NCI-H2227 (cell line): ENCODE measurements around the gene DNAH11.
"Not testable (repeated sequence)": the region's sequence is repeated elsewhere in the genome, so short reads cannot be mapped to it uniquely, and the experiment has no call there.

ENCODE experiments used
- DNase-seq: peaks from one replicate; lab custom pipeline; 2025; ENCODE audit not compliant: unreplicated experiment; lab: John Stamatoyannopoulos, UW

The DNAH11 gene

GRCh38 chr7:21883069-21883468 is 340.2 kb downstream of the DNAH11 start:
- no peak for DNase-seq

DNA sequence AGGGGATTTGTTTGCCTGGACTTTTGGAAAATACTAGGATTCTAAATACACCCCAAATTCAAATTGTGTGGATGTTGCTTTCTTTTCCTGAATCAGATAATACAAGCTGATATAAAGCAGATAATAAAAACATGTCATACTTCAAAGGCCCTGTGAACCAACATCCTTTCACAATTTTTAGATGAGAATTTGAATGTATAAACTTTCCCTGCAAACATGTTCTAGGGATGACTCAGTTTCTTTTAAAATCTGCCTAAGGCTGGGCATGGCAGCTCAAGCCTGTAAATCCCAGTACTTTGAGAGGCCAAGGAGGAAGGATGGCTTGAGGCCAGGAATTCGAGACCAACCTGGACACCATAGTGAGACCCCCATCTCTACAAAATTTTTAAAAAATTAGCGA is 340.7 kb downstream of the DNAH11 start:
- DNase-seq, result not testable (repeated sequence)

DNA sequence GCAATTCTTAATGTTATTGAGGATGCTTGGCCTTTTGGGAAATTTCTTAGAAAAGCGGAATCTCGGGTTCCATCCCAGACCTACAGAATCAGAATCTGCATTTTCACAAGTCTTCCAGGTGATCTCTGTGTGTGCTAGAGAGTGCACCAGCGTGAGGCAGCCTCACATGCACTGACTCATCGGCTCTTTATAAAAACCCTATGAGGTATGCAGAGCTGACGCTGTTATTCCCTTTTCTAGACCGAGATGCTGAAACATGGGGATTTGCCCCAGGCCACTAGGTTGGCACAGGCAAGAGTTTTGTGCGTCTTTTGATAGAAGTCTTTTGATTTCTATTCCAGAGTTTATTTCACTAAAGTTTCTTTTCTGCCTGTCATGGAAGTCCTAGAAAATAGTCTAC is 341.7 kb downstream of the DNAH11 start:
- no peak for DNase-seq

DNA sequence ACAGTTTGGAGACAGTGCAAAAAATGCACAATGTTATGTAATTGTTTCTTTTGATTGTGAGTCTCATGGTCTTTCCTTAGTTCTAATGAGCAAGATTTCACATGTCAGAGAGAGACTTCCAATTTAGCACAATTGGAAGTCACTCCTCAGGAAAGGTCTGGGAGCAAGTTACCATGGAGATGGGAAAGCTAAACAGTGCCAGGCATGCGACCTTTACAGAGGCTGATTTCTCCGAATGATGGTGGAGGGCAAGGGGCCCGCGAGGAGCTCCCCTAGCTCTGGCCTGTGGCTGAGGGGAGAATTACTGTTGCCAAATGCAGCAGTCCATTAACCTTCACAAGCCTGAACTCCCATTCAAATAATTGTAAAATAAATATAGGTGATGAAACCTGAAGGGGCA is 343.6 kb downstream of the DNAH11 start:
- peak; percentile 76 for DNase-seq

DNA sequence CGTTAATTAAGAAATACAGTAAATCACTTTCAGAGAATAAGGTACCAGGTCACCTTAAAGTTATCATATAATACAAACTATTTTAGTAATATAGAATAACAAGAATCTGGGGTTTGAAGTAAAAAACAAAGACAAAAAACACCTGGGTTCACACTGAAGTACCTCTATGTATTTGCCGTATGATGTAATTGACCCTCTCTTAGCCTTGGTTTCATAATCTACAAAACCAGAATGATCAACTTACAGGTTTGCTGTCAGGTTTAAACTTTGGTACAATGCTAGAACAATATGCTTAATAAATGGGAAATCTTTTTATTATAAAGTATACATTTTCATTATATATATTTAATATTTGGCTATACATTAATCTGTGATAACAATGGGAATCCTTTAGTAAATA is 344.5 kb downstream of the DNAH11 start:
- no peak for DNase-seq

DNA sequence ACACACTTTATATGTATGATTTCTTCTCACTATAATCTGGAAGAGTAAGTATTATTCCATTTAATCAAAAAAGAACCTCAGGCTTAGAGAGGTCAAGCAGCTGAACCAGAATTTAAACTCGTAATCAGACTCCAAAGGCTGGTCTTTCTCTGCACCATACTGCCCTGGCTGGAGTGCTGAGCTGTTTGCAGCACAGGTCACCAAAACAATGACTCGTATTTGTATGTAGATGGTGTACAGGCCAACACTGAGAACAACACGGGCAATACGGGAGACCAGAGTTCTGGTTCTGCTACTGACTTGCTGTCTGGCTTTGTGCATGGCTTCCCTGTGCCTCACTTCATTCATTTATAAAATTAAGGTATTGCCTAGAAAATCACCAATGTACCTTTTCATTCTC is 344.9 kb downstream of the DNAH11 start:
- no peak for DNase-seq

DNA sequence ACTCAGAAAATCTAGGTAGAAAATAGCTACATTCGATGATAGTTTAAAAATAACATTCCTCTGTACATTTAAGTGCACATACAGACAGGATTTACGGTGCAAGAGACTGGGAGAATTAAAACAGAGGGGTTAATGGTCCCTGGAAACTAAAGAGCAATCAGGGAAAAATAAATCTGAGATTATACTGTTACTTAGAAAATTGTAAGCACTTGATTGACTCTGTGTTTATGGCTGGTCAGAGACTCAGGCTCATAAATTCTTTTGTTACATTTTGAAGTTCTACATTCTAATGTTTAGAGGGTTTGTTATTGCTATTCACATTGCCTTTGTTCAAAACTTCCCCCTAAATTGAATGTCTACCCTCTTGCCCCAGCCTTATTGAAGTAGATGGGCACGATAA is 348.5 kb downstream of the DNAH11 start:
- no peak for DNase-seq

GRCh38 chr7:21893401-21893800 is 350.6 kb downstream of the DNAH11 start:
- DNase-seq, result no peak

GRCh38 chr7:21898265-21898930 is 355.6 kb downstream of the DNAH11 start:
- no peak for DNase-seq

- DNase-seq, result no peak
Measured at GRCh38 chr7:21902240-21902639, 359.4 kb downstream of the DNAH11 start.

- DNase-seq, result no peak
Measured at GRCh38 chr7:21903020-21903786, 360.4 kb downstream of the DNAH11 start.

GRCh38 chr7:21908746-21909145 is 365.9 kb downstream of the DNAH11 start:
- DNase-seq, result no peak

GRCh38 chr7:21910253-21910652 is 367.4 kb downstream of the DNAH11 start:
- DNase-seq, result no peak

DNA sequence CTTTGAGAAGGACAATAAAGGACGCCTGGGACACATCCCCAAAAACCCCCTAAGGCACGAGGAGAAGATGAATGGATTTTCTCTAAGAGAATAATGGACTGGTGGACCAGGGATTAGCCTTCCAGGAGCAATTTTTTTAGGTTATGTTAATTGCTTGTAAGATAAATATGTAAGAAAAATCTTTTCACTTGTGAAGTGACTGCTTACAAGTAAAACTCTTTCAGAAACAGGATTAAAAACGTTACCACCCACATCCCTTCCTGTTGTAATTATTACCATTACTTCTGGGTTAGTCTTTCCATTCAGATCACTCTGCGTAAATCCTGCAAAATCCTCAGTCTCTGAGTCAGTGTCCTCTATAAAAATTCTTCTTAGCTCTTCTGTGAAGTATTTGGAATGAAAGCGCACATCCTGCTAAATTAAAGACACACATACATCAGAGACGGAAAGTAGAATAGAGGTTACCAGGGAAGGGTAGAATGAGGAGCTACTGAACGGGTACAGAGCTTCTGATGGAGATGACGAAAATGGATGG is 368.6 kb downstream of the DNAH11 start:
- DNase-seq, result no peak

DNA sequence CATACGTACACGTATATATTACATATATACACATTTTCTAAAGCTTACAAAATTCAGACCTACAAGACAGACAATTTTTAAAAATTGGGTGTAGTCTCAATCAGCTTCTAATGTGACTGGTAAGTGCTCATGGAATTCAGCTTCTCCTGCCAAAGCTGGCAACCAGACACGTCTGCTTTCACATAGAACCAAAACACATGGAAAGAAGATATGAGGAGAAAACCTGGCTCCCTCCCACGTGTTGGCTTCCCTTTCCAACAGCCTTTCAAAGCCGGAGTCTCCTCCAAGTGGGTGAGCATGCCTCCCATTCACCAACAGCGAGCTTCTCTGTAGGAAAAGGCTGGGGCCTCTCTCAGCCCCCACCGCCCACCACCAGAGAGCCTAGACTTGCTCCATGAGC is 369.5 kb downstream of the DNAH11 start:
- DNase-seq, result peak; percentile 4

DNA sequence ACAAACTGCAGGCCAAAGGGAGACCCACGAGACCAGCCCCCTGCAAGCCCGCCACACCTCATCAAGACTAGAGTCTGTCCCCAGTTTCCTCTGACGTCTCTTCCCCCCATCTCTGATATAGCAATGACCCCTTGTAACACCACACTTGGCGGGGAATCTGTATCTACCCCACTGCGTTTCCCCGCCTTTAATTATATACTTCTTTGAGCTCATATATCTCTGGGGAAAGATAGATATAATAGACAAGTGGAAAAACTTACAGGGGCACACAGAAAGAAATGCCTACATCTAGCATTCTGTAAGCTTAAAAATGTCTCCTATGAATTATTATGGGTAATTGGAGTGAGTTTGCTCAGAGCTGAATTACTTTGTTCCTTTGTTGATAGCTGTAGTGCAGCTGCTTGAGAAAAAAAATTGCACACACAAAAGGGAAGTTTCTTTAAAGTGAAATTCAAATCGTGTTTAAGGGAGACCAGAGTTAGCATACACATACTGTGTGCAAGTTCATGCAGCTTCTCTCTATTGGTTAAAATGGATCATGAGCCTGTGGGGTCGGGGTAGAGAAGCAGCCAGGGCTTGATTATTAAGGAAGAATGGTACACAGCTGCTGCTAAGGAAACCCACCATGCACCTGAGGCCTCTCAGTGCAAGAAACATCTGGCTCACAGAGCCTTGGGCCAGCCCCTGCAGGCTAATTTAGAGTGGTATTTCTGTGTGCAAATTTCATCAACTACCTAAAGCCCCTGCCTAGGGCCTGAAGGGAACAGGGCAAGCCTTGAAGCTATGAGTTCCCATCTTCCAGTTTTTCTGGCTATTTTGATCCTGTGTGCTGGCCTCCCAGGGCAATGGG is 370.3 kb downstream of the DNAH11 start:
- peak; percentile 53 for DNase-seq

DNA sequence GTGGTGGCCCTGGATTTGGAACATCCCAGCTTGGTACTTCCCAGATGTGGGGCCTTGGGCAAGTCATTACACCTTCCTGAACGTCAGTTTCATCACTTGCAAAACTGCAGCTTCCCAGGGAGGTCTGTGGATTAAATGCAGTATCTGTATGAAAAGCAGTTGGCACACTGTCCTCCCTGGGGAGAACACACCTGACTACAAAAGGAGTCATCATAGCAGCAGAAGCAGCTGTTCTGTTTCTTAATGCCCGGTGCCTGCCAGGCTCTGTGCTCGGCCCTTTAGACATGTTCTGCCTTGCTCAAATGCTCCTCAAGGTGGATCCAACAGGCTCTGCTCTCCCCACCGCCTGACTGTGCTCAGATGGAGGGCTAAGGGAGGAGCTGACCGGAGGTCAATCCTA is 371.8 kb downstream of the DNAH11 start:
- peak; percentile 17 for DNase-seq

GRCh38 chr7:21915140-21915539 is 372.3 kb downstream of the DNAH11 start:
- no peak for DNase-seq

GRCh38 chr7:21916176-21916575 is 373.3 kb downstream of the DNAH11 start:
- DNase-seq, result no peak

DNA sequence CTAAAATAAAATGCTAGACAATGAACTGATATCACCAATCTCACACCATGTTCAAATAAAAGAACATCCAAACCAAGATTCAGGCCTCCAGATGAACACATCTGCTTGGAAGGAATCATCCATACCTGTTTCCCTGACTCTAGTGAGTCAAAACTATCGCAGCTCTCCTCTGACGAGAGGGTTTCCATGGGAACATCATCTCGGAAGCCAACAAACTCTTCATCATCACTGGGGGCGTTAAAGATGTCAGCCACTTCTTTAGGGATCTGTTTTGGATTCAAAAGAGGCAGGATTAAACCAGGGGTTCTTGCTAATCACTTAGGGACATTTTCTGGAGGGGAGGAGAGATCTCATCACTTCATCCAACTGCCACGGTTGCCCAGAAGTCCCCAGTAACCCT is 373.8 kb downstream of the DNAH11 start:
- peak; percentile 4 for DNase-seq

DNA sequence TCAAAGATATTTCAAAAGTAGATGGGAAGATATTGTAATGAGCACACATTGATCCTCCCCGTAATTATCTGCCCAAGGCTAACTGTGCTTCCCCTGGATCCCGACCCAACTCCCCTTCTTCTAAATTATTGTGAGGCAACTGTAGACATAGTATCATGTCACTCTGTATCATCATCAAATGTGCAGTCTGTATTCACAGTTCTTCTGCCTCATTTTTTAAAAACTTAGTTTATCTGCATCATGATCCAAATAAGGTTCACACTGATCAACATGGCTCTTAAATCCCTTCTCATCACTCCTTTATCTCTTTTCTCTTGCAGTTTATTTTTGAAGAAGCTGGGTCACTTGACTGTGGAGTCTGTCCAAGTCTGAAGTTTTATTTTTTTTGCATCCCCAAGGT is 375.4 kb downstream of the DNAH11 start:
- DNase-seq, result no peak

DNA sequence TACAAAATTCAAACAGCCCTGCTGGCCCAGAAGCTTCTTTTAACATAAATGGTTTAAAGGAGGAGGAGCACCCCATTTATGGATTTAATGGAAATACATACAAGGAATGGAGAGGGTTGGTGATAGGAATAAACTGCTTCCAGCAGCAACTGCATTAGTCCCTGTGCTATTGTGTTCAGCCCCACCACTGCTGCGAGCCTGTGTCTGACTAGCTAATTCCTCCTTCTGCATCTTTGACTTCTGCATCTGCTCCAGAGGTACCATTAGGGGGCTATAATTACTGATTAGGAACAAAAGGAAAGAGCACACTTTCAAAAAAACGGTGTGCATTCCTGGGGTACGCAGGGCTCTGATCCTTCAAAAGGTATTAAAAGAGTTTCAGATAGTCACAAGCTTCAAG is 378.1 kb downstream of the DNAH11 start:
- DNase-seq, result peak; percentile 35
